Activated CD8-positive, alpha-beta memory T cell treated with anti-CD3 and anti-CD28 coated beads, Interleukin-2, amount 50 U/mL, for 1 hour (primary cell): ENCODE measurements around the gene RIPOR3.
"Not testable (repeated sequence)": the region's sequence is repeated elsewhere in the genome, so short reads cannot be mapped to it uniquely, and the experiment has no call there.

Experiments
- DNase-seq: peaks from one replicate; pipeline ENCODE4 v3.0.0-alpha.2; 2020; ENCODE audit errors: extremely low read depth

Gene RIPOR3

DNA sequence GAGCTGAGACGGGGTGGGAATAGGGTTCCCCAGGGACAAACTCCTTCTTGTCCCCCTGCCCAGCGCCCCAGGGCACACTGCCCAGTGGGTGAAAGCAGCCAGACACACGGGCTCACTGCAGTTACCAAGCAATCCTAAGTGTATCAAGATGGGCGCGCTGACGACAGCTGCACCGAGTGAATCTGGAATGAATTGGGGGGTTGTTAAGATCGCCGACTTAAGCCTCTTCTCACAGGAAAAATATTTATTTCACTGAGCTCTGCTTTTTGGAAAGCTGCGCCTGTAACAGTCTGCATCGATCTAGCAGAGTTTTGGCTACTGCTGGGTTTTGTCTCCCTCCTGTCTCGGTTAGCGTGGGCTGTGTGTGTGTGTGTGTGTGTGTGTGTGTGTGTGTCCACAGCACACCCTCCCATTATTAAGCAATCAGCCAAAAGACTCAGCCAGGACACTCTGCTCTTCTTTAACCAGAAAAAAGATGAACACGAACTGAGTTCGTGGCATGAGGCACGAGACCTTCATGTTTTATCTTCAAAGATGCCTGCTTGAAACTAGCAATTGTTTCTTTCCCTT lies 35.9 kb downstream of the RIPOR3 start:
- no peak for DNase-seq

DNA sequence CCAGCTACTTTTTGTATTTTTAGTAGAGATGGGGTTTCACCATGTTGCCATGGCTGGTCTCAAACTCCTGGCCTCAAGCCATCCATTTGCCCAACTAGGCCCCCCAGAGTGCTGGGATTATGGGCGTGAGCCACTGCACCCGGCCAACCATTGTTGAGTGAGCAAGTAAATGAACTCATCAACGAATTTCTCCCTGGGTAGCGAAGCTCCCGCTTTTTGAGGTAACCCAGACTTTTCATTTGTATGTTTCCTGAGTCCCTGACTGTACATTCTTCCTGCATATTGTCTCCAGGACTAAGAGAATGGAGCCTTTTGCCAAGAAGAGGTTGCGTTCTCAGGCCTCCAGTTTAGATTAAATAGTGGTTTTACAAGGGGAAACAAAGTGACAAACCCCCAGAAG lies 36.4 kb downstream of the RIPOR3 start:
- DNase-seq: no peak

DNA sequence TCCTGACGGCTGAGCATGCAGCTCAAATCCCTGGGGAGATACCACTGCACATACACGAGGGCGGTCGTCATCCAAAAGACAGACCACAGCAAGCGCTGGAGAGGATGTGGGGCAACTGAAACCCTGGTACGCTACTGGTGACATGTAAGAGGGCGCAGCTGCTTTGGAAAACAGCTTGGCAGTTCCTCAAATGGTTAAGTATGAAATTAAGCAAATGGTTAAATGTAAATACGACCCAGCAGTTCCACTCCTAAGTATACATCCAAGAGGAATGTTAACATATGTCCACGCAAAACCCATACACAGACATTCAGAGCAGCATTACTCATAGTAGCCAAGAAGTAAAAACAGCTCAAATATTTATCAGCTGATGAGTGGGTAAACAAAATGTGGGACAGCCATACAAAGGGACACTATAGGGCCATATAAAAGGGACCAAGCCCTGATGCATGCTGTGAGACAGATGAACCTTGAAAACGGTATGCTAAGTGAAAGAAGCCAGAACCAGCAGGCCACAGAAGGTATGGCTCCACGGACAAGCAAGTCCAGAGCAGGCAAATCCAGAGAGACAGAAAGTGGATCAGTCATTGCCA lies 38.5 kb downstream of the RIPOR3 start:
- no peak for DNase-seq

- no peak for DNase-seq
These were observed 39.7 kb downstream of the RIPOR3 start for GRCh38 chr20:50651676-50652075.

DNA sequence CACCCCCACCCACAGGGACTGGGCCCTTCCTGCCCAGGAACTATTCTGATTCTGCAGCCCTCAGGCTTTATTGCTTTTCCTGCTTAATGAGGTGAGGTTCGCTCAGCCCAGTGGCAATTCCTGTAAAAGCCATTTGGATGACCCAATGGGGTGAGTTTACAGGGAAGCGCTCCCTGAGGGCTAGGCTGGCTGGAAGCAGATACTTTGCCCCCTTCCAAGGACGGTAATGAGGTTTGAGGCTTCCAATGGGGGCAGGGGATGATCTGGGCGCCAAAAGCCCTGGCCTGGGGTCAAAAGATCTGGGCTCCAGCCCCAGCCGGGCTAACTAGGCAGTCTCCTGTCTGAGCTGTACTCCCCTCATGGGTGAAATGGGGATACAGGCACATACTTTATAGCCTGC lies 41.8 kb downstream of the RIPOR3 start:
- DNase-seq: no peak

DNA sequence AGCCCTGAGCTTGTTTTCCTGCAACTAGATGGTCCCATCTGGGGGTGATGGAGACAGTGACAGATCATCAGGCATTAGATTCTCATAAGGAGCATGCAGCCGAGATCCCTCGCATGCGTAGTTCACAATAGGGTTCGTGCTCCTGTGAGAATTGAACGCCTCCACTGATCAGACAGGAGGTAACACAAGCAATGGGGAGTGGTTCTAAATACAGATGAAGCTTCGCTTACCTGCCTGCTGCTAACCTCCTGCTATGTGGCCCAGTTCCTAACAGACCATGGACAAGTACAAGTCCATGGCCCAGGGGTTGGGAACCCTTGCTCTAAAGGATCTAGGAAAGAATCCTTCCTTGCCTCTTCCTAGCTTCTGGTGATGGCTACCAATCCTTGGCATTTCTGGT lies 42.7 kb downstream of the RIPOR3 start:
- no peak for DNase-seq

DNA sequence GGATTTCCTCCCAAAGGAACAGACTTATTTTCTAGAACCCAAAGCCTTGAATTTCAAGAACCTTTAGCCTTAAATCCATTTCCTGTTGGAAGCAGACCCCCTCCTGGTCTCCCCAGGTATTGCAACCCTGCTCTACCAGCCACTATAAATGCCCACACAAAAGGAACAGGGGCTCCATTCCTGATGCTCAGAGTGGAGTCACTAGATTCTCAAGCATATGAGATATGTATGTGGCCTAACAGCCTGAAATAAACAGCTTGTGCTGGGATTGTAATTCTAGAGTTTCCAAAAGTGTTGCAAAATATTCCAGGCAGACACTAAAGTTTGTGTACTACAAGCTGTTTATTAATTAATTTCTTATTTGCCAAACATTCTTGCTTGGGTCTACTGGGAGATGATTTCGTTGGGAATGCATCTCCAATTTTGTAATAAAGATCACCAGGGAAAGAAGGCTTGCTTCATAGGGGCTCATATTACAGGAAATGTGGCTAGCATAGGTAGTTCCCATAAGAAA lies 44.8 kb downstream of the RIPOR3 start:
- no peak for DNase-seq

GRCh38 chr20:50645253-50646068 lies 45.9 kb downstream of the RIPOR3 start:
- DNase-seq: no peak

GRCh38 chr20:50642288-50642803 lies 49.0 kb downstream of the RIPOR3 start:
- no peak for DNase-seq

DNA sequence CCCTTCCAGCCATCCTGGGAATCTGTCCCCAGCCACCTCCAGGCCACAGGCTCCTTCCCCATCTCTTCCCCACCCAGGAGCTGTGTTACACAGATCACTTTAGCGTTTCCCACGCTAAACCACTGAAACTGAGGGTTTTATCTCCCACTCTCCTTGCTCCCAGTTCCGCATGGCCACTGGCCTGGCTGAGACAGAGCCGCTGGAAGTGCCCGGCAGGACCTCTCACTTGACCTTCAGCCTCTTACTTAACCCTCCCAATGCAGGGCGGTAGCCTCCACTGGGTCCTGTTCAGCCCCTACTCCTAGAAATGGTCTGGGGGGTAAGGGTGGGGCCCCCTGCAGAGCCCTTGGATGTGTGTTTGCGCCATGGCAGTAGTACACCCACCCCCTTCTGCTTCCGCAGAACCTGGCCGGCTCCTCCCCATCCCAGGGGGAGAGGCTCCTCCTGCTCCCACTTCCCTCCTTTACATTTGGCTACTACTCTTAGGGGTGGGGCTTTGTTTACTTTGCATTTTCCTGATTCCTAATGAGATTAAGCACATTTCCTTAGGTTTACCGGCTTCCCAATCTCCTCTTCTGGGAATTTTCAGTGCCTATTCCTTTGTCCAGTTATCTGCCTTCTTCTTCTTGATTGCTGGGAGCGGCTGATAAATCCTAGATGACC lies 49.6 kb downstream of the RIPOR3 start:
- not testable (repeated sequence) for DNase-seq

GRCh38 chr20:50639971-50640711 lies 51.2 kb downstream of the RIPOR3 start:
- not testable (repeated sequence) for DNase-seq

GRCh38 chr20:50638015-50638847 lies 53.1 kb downstream of the RIPOR3 start:
- not testable (repeated sequence) for DNase-seq

DNA sequence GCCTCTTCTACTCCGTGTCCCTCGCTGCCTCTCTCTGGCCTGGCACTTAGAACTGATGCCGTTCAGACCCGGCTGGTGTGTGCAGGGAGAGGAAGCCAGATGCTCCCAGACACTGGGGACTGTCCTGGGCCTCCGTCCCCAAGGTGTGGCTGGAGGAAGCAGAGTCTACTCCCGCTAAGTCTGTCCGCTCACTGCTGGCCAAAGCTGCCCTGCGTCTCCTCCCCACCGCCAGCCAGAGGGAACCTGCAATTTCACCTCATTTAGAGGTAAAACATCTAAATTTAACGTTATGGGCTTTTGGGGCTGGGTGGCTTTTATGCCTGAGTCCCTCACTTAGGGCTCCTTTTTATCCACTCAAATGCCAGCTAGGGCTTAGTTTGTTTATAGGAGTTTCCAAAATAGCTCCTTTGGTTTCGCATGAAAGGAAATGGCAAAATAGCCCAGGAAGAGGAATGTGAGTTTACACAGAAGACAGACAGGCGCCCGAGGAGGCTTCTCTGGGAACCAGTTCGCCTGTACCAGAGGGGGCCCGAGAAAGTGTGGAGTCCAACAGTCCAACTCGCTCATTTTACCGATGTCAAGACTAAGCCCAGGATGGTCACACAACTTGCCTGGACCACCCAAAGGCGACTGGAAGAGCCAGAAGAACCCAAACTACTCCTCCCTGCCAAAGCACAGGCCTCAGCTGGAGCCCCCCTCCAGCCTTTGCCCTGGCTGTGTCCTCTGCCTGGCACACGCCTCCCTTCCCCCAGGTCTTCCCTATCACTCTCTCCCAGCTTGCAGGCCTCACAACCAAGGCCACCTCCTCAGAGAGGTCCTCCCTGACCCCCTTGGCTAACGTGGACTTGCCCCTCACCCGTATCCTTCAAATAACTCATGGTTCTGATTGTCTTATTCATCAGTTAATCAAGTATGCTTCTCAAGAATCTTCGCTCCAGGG lies 54.5 kb downstream of the RIPOR3 start:
- DNase-seq: no peak

DNA sequence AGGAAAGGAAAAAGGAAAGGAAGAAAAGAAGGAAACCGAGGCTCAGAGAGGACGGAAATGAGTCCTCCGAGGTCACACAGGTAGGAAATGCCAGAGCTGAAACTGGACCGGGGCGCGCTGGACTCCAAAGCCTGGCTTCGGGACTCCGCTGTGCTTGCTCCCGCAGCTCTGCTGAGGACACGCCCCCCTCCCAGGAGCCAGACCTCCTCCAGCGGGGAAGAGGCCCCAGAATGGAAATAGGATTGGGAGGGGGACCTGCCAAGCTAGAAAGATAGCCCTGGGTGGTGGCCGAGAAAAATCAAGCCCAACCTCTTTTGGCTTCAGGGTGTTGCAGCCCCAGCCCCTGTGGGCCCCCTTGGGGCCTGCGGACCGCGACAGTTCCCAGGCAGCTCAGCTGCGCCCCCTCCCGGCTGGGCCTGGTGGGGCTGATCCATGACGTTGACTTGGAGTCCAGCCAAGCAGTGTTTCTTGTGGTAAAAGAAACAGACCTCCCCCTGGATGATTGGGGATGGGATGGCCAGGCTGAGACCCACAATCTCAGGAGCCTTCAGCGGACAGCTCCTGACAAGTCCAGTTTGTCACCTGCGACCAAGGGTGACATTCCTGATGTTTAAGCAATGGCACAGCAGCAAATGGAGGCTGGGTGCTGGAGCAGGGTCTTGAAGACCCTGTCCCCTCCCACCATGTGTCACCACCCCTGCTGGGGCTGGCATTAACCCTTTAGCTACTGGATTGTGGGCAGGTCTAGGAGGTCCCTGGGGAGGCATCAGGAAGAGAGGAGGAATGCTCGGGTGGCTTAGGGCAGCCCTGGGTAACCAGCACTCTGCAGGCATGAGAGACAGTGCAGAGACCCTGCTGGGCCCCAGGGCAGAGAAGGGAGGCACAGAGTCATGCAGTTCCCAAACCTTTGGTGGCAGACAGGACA lies 55.4 kb downstream of the RIPOR3 start:
- no peak for DNase-seq

GRCh38 chr20:50635014-50635557 lies 56.3 kb downstream of the RIPOR3 start:
- DNase-seq: no peak

DNA sequence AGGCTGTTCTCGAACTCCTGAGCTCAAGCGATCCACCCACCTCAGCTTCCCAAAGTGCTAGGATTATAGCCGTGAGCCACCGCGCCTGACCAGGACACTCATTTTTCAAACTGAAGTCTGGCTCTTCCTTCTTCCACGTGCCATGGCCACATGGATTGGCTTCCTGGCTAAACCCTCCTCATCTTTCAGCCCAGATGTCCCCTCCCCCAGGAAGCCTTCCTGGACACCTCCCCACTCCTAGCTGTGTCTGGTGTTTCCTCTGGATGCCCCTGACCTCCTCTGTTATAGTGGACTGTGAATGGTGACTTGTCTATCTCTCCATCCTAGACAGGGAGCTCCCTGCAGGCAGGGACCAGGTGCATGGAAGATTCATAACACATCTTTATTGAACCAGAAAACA lies 57.2 kb downstream of the RIPOR3 start:
- DNase-seq: no peak

DNA sequence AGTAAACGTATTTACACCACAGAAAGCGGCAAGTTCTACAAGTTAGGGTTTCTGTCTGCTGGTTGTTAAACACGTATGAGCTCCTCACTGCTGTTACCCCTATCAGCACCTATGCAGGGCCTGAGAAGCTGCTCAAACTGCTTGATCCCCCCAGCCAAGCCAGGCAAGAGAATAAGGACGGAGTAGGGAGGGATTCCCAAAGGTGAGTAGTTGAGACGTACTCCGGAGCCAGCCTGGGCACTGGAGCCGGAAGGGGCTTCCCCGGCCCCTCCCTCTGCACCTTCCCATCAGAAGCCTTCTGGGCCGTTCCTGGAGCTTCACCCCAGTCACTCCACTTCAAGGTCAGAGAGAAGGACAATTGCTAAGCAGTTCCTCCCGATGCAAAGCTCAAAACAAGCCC lies 58.0 kb downstream of the RIPOR3 start:
- no peak for DNase-seq

DNA sequence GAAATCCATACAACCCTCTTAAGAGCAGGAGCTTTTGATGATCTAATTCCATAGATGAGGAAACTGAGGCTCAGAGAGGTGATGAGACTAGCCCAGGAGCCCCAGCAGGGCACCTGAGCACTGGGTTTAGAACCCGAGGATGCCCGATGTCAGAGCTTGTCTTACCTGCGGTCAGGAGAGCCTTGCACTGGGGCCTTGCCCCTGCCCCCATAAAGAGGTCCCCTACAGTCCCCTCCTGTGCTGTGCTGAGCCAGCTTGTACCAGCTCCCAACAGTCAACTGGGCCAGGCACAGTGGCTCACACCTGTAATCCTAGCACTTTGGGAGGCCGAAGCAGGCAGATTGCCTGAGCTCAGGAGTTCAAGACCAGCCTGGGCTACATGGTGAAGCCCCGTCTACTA lies 58.6 kb downstream of the RIPOR3 start:
- DNase-seq: no peak
